Stimulated activated CD4-positive, alpha-beta T cell treated with anti-CD3 and anti-CD28 coated beads, Interleukin-1b, Interleukin-23, amount 100 ng/mL, for 1 hour (primary cell): Measurements from ENCODE around the gene RNF10.
A peak's percentile ranks its signal among the peaks of the same experiment; 100 is the strongest.
"Not testable (repeated sequence)": the region's sequence is repeated elsewhere in the genome, so short reads cannot be mapped to it uniquely, and the experiment has no call there.

Experiments
- DNase-seq, 2 donors: peaks; one replicate each; pipeline ENCODE4 v3.0.0-alpha.2; 2020; ENCODE audit warnings: low read depth in 2 of 2

RNF10 gene

DNA sequence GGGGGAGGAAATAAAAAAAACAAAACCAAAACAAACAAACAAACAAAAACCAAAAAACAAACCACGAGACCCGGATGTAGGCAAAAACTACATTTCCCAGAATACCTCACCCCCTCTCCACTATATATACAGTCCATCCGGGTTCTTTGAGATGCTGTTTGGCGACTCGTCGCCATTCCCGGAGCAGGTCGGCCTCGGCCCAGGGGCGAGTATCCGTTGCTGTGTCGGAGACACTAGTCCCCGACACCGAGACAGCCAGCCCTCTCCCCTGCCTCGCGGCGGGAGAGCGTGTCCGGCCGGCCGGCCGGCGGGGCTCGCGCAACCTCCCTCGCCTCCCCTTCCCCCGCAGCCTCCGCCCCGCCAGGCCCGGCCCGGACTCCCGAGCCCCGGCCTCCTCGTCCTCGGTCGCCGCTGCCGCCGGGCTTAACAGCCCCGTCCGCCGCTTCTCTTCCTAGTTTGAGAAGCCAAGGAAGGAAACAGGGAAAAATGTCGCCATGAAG, at the start of gene RNF10:
RNF10 (plus strand) TSS at position 154 of the 500 bp plus-strand sequence. CDS start 456 bp downstream, outside the sequence.
- DNase-seq, result peak; percentile 27 to 42

DNA sequence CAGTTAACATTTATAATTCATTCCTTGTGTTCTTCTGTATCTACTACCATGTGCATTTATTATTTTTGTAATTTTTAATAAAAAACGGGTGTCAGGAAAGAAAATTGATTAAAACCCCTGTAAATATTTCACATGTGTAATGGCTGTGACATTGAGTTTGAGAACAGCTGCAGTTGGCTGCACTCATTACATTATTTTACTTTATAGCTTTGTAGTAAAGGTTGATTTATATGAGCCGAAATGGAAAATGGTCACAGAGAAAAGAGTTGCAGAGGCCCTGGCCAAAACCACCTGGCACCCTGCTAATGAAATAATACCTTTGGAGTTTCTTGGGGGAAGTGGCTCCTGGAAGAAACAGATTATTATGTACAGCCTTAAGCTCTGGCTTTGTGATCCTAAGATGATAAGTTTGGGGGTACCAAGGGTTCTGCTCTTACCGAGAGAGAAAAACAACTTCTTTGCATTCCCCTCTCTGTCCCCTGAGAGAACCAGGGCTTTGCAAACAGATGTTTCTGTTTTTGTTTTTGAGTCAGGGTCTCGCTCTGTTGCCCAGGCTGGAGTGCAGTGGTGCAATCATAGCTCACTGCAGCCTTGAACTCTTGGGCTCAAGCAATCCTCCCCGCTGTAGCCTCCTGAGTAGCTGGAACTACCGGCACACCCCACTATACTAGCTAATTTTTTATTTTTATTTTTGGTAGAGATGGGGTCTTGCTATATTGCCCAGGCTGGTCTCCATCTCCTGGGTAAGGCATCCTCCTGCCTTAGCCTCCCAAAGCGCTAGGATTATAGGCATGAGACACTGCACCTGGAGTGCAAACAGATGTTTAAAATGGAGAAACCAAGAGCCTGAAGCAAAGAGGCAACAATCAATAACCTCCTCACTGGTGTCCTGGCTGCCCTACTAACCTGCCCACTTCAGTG, 47.9 kb upstream of the RNF10 start:
- DNase-seq, result no peak

DNA sequence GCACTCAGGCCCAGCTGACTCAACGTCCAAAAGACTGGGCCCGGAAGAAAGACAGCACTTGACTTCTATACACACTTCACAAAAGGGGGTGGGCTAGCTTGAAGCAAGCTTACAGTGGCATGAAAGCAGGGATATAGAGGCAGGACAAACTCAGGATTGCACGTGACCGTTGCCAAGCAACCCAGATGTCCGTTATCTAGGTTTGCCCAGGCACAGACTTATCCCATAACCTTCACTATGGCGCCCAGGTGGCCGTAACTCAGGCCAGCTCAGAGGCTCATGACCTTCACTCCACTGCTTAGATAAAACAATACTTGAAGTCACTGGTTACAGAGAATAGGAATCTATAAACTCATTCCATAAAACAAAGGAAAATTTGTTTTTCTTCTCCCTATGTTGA, 46.6 kb upstream of the RNF10 start:
- not testable (repeated sequence) for DNase-seq

DNA sequence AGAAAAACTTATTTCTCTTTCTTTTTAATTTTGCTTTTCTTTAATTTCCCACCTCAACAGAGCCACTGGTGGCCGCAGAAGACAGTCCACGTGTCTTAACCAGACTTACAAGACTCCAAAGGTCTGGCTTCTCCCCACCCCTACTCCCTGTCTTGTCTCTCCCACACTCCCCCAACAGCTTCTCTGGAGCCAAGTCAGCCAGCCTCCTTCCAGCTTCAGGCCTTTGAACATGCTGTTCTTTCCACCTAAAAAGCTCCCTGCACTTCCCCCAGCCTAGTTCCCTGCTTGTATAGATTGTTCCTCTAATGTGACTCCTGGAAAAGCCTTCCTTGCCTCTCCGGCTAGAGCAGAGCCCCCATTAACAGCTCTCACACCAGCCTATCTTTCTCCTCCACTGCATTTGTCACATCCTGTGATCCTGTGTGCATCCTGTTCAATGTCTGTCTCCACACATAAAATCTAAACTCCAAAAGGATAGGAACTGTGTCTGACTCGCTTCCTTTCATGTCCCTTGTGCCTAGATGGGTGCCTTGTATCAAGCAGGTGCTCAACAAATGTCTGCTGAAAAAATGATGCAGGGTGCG, 46.0 kb upstream of the RNF10 start:
- DNase-seq, result no peak

DNA sequence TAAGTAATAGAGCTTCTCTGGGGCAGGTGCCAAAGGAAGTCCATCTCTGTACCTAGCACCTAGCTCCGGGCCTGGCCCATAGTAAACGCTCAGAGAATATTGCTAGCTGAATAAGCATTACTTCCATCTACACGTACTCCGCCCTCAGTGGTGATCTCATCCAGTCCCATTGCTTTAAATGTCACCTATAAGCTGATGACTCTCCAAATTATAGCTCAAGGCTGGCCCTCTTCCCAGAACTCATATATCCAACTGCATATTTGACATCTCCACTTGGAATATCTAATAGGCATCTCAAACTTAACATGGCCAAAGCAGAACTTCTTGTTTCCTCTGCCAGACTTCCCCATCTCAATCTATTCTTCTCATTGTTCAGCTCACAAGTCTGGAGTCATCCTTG, 45.1 kb upstream of the RNF10 start:
- no peak for DNase-seq

DNA sequence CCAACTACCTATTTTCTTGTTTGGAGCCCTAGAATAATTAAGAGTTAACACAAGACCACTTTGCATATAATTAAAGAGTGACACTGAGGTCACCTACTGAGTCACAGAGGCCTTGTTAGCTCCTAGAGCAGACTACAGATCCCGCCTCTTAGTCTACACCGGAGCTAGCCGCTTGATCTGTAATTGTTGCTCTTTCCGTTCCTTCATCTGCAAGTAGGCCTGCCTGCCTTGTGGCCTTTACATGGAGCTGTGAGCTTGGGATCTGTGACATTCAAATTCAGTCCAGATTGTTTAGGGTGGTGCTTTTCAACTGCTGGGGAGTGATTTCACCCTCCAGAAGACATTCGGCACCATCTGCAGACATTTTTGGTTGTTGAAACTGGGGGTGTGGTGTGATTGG, 43.8 kb upstream of the RNF10 start:
- DNase-seq, result no peak

DNA sequence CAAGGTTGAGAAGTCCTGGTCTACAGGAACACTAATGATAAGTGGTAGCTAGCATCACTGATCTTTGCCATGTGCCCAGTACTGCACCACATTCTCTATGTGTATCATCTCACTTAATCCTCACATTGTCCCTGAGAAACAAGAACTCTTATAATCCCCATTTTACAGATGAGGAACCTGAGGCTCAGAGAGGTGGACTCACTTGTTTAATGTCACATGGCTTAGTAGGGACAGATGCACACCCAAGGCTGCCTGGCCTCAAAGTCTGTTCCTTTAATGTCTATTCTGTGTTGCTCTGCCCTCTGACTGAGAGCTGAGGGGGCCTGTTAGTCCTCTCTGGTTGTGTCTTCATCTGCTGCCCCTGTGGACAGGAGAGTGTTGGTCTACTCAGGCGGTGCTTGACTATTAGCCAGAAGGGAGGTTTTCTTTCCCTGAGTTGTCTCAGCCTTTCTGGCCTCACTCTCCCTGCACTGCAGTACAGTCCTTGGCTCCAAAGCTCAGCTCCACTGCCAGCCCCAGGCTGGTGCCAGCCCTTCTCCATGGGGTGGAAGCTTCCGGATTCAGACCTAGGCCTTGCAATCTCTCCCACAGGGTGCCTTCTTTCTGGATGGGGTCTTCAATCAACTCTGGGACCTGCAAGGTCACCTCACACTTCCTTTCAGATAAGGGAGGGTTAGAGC, 43.2 kb upstream of the RNF10 start:
- no peak for DNase-seq

DNA sequence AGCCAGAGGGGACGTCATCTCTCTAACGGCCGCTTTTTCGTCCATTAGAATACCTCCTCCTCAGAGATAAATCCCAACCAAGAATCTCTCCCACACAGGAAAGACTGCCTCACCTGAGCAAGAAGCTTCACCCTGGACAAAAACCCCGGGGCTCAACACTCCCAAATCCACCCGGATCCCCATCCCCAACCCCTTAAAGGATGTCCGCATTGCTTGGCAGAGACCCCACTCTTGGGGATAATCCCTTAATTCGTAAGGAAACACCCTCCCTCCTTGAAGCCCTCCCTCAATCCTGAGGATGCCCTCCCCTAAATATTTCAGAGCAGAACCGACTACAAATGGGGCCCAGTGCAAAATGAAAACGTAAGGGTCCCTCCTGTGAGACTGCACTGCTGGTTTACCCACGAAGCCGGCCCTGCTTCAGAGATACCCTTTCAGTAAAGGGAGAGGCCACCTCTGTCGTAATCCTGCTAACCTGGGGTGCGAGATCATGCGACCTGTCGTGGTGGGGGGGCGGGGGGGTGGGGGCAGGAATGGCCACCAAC, 38.9 kb upstream of the RNF10 start:
- DNase-seq, result no peak

DNA sequence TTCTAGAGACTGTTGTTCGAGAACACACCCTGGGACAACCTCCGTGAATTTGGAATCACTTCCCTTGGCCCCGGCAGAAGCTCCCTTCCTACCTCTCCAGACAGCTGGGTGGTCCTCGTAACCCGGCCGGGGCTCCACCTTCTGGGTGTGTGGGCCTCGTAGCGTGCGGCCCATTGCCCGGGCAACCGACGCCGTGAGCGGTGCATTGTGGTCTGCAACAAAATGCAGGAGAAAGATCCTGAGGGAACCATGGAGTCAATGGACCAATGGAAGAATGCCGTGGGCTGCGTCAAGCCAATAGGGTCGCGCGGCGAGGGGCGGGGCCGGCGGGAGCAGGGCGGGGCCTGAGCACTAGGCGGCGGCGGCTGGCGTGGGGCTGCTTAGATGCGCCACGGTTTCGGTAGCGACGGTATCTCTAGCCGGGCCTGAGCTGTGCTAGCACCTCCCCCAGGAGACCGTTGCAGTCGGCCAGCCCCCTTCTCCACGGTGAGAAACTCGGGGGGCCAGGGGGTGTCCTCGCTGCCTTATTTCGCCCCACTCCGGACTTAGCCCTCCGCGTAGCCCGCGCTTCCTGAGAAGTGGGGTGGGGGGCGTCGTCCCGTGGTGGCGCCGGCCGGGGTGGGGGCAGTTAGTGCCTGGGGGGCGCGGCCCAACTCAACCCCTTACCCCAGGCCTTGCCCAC, 38.3 kb upstream of the RNF10 start, which contains the start of gene DYNLL1:
DYNLL1 (plus strand) TSS at position 383 of the 682 bp plus-strand sequence. CDS start 309 bp downstream, outside the sequence.
- DNase-seq, result peak; percentile 90 to 98

DNA sequence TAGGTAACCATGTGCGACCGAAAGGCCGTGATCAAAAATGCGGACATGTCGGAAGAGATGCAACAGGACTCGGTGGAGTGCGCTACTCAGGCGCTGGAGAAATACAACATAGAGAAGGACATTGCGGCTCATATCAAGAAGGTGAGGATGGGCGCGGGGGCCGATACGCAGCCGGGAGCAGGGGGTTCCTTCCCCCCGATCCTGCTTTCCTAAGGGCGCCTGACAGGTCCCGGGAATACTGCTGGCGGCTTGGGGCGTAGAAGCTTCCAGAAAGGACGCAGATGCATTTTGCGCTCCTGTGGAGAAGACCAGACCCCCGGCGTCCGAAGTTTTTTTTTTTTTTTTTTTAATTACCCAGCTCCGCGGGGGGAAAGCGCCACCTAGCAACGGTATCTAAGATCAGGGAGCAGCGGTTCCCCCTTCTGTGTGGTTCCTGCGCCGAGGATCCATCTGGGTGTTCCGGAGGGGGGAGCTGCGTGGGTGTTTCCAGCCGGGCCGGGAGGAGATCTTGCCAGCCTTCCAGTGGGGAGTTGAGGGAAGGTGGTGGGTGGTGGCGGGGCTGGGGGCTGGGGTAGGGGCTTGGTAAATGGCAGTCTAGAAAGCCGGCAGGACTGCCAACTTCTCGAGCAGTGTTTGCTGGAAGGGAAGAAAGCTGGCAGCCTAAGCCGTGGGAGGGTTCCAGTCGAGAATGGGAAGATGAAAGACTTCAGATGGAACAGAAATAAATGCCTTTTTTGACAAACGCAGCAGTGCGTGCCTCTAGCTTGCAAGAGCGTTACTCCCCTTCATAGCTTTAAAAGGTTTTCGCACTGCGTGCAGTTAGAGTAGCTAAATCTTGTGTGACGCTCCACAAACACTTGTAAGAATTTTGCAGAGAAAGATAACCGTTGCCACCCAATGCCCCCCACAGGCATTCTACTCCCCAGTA, 37.5 kb upstream of the RNF10 start:
- peak in 1 of 2 donors; percentile 3 for DNase-seq

DNA sequence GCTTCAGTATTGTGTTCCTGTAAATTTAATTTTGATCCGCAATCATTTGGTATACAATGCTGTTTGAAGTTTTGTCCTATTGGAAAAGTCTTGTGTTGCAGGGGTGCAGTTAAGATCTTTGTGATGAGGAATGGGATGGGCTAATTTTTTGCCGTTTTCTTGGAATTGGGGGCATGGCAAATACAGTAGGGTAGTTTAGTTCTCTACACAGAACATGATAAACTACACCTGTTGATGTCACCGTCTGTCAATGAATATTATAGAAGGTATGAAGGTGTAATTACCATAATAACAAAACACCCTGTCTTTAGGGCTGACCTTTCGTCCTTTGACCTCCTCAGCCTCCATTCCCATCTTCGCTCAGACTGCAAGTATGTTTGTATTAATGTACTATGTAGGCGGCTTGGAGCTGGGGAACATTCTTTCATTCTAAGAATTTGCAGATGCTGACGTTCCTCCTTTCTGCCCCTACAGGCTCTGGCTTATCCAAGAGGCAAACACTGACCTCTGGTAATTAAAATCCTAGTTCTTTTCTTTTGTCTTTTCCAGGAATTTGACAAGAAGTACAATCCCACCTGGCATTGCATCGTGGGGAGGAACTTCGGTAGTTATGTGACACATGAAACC, 36.5 kb upstream of the RNF10 start:
- DNase-seq, result no peak

DNA sequence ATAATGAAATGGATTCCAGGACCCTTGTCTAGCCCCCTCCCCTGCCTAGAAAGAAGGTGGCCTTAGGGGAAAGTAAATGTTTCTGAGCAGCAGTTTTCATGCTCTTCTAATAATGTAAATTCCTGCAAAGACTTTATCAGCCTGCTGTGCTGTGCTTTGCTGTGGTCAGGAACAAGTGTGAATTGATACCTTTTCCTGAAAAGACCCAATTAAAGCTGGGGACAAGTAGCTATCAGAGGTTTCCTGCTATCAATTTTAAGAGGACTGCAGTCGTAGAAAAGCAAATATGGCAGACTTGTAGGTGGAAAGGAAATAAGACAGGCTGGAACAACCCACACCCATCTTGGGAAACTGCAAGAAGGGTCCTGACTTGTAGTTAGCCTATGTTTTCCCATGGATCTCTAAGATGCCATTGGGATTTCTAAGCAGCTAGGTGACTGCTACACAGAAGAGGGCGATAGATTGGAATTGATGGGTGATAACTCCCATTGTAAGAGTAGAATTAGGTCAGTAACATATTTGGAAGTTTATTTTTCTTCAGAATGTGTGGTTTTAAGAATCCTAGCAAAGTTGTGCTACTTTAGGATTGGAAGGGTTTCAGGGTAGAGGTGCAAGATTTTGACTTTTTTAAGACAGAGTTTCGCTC, 35.2 kb upstream of the RNF10 start:
- DNase-seq, result no peak

DNA sequence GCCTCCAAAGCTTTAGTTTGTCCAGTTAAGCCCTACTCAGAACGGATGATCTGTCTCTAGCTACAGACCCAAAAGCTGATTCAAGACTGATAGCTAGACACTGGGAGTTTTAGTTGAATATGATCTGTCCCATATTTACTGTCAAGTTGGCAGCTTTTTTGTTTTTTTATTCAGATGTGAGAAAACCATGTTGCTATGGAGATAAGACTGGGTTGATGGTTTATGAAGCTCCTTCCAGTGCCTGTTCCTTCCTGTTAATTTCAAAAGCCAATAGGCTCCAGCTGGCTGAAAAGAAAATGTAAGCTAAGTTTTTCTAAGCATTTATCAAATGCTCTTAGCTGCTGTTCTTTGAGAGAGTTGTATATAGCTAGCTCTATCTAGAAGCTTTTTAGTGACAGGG, 33.6 kb upstream of the RNF10 start:
- no peak for DNase-seq

DNA sequence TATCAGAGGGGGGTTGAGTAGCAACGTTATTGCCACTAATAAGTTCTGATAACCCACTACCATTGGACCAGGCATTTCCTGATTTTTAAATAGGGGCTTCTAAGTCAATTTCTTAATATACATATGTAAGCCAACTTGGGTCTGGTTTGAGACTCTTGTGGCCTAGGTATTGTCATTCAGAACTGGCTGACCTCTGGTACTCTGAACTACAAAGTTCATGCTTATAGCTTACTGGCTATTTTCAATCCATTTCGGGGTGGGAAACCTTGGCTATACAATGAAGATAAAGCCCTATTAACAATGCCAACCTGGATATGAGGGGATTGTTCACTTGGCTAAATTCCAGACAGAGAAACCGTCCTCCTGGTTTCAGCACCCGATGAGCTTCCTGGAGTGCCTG, 29.6 kb upstream of the RNF10 start:
- DNase-seq, result no peak

DNA sequence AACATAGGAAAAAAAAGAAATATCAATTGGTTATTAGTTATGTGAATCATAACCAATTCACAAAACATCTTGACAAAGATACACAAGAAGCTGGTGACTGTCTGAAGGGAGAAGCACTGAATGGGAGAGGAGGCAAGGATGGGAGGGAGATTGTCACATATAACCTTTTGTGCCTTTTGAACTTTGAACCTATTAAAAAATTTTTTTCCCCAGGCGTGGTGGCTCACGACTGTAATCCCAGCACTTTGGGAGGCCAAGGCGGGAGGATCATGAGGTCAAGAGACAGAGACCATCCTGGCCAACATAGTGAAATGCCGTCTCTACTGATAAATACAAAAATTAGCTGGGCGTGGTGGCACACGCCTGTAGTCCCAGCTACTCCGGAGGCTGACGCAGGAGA, 25.6 kb upstream of the RNF10 start:
- DNase-seq, result no peak

DNA sequence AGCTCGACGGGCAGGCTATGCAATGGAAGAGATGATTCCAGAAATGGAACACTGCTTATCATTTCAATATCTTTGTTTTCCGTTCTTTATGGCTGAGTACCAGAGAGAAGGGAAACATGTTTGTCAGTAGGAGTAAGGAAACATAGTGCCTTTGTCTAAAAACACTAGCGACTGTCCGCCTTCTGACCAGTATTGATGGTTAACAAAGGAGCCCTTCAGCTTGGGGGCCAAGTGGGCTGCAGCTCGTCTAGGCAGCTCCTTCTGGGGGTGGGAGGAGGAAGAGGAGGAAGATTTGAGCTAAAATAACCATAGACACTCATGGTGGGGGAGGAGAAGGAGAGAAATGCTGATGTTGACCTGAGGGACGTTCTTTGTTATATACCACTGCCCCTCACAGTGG, 20.2 kb upstream of the RNF10 start:
- no peak for DNase-seq

DNA sequence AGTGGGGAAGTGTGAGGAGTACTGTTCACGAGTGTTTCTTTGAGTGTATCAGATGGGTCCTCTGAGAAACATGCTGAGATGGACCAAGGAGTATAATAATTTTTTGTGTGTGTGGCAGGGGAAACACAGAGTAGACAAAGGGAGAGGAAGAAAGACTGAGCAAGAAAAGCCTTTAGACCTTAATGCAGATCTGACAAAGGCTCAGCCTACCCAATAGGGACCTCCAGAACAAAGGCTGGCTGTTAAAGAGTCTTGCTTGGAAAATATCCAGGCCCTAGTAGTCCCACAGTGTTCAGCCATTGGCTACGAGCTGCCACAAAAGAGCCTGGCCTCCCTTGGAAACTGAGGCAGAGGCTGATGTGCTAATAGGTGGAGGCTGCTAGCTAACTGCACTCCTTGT, 18.7 kb upstream of the RNF10 start:
- no peak for DNase-seq

DNA sequence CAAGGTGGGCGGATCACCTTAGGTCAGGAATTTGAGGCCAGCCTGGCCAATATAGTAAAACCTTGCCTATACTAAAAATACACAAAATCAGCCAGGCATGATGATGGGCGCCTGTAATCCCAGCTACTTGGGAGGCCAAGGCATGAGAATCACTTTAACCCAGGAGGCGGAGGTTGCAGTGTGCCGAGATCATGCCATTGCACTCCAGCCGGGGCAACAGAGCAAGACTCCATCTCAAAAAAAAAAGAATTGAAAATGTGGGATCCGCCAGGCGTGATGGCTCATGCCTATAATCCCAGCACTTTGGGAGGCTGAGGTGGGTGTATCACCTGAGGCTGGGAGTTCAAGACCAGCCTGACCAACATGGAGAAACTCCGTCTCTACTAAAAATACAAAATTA, 14.8 kb upstream of the RNF10 start:
- not testable (repeated sequence) for DNase-seq

DNA sequence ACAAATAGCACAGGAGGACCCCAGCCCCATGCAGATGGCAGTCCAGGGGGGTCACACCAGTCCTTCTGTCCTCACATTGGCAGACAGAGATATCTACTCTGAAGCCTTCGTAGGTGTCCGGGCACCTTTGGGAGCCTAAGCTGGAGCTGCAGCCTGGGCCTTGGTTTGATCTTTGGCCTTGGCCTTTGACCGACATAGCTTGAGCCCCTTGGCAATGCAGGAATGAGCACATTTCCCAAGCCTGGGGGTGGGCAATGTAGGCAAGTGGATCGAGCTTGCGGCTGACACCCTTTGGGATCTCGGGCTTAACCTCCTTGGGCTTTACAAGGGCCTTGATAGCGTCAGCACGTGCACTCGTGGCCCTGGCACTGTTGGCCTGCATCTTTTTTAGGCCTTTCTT, 11.6 kb upstream of the RNF10 start:
- no peak for DNase-seq
